GM18870 (cell line): ENCODE data around the gene OR11G2.
"Not testable (repeated sequence)": the region's sequence is repeated elsewhere in the genome, so short reads cannot be mapped to it uniquely, and the experiment has no call there.

Experiments
- ATAC-seq: cut with Tn5 transposase; IDR thresholded peaks from one replicate; pipeline ENCODE4 v1.9.1; 2021; ENCODE audit warnings: moderate library complexity; ENCODE audit not compliant: unreplicated experiment

Gene OR11G2

DNA sequence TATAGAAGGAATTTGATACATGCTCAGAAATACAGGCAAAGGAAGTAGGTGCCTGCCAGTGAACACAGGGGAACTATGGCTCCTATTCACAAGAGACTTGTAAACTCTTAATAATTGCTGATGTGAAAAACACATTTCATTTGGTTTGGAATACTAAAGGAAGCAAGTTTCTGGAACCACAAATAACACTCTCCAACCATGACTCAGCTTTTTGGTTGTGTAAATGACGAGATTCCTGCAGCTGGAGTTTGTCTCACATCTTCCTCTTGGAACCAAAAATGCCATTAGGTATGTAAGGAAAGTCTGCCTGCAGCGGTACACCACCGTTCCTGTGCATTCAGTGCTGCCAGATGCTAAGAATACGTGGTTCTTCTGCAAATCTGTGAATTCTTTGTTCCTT lies 28.3 kb downstream of the OR11G2 start:
- no peak for ATAC-seq

- no peak for ATAC-seq
These were observed 32.7 kb downstream of the OR11G2 start, which contains the start of gene OR11H6 for GRCh38 chr14:20223410-20223809. Gene OR11H6, plus strand, starts transcription at chr14:20223710. Its CDS starts 0 bp downstream, at chr14:20223710.

DNA sequence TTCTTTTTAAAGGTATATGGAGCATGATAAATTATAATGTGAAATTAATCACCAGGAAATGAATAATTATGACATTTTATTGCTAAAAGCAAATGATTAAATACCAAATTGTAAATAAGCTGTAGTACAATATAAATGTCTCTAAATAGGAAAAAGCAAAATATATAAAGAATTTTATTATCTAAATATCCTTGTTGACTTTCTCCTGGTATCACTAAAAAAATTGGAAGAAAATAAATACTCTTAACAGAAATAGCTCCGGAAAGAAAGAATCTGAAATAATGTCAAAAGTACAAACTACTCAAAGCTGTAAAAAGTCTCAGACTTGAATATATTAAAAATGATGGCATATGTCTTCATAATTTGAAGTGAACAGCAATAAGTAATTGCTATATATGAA lies 38.0 kb downstream of the OR11G2 start, which contains the start of gene OR11H7:
TSS of gene OR11H7 (plus strand) at position 301 of the 400 bp plus-strand sequence.
- no peak for ATAC-seq

GRCh38 chr14:20235415-20235814 lies 44.7 kb downstream of the OR11G2 start:
- ATAC-seq = not testable (repeated sequence)

DNA sequence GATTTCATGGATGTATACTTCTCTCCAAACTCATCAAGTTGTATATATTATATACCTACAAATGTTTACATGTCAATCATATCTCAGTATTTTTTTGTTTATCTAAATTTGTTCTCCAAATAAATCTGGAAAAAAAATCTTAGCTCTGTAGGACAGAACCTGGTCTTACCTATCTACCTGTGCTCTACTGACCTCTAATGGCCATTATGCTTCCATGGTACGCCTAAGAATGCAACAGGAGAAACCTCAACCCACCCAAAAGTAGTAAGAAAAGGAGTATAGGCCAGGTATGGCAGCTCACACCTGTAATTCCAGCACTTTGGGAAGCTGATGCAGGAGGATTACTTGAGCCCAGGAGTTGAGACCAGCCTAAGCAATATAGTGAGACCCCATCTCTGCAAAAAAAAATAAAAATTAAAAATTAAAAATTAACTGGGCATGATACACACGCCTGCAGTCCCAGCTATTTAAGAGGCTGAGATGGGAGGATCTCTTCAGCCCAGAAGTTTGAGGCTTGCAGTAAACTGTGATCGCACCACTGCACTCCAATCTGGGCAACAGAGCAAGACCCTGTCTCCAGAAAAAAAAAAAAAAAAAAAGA lies 57.0 kb downstream of the OR11G2 start:
- ATAC-seq = no peak
